SK-N-DZ (cell line): Measurements from ENCODE around the gene VWA7.

Experiments used
- DNase-seq: peaks from one replicate; pipeline ENCODE4 v3.0.0-alpha.2; 2015; ENCODE audit warnings: low spot score

The VWA7 gene

GRCh38 chr6:31778999-31779885 lies 2.1 kb upstream of the VWA7 start:
- DNase-seq: no peak

GRCh38 chr6:31778193-31778592 lies 1.1 kb upstream of the VWA7 start:
- DNase-seq: no peak

DNA sequence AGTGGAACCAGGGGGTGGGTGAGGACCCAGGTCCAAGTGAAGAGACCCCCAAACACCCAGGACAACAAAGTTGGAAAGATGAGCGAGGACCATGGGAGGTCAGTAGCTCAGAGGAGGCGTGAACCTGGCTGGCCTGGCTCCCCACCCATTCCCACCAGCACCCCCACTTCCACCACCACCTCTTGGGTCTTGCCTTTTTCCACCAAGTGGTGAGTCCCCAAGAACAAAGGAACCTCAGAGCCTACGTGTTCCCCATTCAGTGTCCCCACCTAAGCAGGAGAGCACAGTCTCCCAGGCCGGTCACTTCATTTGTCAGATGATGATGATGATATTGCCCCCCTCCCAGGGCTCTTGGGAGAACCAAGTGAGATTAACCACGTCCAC lies 531 bp upstream of the VWA7 start:
- no peak for DNase-seq

- peak; percentile 31 for DNase-seq
Measured at GRCh38 chr6:31776485-31776988, 591 bp downstream of the VWA7 start.

GRCh38 chr6:31775633-31776484 lies 1.3 kb downstream of the VWA7 start:
- no peak for DNase-seq

DNA sequence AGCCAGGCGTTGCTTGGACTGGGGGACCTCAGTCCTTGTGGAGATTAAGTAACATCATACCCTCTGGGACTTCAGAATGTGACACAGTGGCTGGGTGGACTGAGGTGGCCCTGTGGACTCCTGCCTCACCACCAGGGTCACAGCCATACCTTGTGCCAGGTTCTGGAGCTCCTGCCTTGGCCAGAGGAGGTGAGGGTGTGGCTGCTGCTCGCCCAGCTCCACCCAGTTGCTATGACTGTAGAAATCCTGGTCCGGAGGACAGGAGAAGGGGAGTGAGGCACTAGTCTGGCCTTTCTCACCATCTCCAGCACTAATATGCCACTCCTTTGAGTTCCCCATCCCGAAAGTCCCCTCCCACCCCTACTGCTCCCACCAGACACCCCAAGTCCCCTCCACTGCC lies 1.9 kb downstream of the VWA7 start:
- no peak for DNase-seq

DNA sequence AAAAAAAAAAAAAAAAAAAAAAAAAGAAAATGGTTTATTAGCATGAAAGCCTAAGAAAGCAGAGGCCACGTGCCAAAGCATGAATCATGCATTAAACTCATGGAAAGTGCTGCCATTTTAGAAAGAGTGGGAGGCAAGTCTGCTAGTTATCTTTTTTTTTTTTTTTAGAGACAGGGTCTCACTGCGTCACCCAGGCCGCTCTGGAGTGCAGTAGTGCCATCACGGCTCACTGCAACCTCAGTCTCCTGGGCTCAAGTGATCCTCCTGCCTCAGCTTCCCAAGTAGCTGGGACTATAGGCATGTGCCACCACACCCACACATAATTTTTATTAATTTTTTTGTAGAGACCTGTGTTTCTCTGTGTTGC lies 5.2 kb downstream of the VWA7 start:
- no peak for DNase-seq

GRCh38 chr6:31770860-31771259 lies 6.3 kb downstream of the VWA7 start:
- DNase-seq: no peak

GRCh38 chr6:31769684-31770371 lies 7.3 kb downstream of the VWA7 start:
- DNase-seq: peak; percentile 72

DNA sequence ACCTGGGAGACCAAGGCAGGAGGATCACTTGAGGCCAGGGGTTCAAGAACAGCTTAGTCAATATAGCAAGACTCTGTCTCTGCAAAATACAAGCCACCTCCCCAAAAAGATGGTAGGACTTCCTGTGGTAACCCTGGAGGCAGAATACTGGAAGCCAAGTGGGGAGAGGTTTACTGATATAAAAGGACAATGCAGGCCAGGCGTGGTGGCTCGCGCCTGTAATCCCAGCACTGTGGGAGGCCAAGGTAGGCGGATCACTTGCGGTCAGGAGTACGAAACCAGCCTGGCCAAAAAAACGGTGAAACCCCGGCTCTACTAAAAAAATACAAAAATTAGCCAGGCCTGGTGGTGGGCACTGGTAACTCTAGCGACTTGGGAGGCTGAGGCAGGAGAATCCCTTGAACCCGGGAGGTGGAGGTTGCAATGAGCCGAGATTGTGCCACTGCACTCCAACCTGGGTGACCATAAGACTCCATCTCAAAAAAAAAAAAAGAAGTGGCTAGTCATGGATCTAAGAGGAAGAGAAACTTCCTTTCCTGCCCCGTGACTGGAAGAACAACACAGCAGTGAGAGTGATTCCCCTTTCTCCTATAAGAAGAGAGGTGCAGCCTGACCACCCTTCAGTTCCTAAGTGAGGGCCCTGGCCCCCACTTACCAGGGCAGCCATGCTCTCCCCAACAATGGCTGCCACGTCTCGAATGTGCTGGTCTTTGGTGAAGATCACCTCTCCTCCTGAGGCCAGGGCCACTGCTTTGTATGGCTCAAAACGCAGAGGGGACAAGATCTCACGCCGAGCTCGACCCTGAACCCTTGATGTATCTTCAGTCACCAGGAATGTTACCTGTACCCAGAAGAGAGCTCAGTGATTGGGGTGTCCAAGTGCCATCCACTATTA lies 8.5 kb downstream of the VWA7 start:
- no peak for DNase-seq

- no peak for DNase-seq
Measured at GRCh38 chr6:31767096-31767645, 10.0 kb downstream of the VWA7 start.

- no peak for DNase-seq
Measured at GRCh38 chr6:31765910-31766794, 11.0 kb downstream of the VWA7 start.

GRCh38 chr6:31765559-31765909 lies 11.6 kb downstream of the VWA7 start:
- DNase-seq: no peak

DNA sequence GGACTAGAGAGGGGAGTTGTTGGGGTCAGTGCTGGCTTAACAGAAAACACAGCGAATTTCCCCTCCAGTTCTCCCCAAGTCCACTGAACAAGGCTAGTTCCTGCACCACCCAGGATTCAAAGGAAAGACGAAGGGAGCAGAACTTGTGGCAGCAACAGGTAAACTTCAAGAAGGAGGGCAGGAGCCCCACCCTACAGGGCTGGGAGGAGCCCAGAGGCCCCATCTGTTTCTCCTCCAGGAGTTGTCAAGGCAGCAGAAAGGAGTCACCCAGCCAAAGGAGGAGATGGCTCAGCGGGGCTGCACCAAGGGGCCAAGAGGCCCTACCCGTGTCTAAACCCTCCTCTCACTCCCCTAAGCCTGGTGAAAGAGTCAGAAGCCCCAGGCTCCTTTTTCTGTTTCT lies 12.9 kb downstream of the VWA7 start:
- DNase-seq: no peak

DNA sequence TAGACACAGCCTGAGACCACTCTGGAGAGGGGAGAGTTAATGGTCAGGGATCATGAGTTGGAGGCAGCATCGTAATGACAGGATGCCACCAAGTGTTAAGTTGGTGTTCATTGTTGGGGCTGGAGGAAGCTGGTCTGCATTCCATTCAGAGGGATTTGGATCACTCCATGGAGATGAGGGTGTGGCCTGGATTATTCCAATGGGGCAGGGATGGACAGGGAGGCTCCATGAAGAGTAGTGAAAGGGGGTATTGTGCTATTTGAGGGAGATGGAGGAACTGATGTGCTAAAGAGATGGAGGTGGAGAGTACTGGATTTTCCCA lies 13.5 kb downstream of the VWA7 start:
- DNase-seq: no peak

GRCh38 chr6:31762878-31763618 lies 14.1 kb downstream of the VWA7 start:
- DNase-seq: no peak

GRCh38 chr6:31762356-31762755 lies 14.8 kb downstream of the VWA7 start, which contains the start of gene SAPCD1:
TSS of gene SAPCD1 (plus strand) at chr6:31762656. CDS start at chr6:31763055, 399 bp downstream.
- DNase-seq: no peak

- DNase-seq: no peak
Measured at GRCh38 chr6:31761343-31761742, 15.8 kb downstream of the VWA7 start.

- DNase-seq: no peak
Measured at GRCh38 chr6:31760790-31761189, 16.3 kb downstream of the VWA7 start.
